Panc1 (cell line): ENCODE results near the gene SUGCT. TPM values are rescaled to one million over a fixed set of nuclear protein-coding genes. Genes with fewer than 3 reads are reported as not detected.

ENCODE experiments used
- ATAC-seq: fragments of 200-7000 bp; cut with Tn5 transposase; 2 replicates; pipeline ENCODE4 v1.9.1; 2020; ENCODE audit warnings: mild to moderate bottlenecking, moderate library complexity
- BruUV-seq: library from RNA; stranded (reverse); fragments of 400-500 nt; replicated peaks from 2 replicates; lab custom pipeline; 2021; lab: Mats Ljungman, UMichigan
- CTCF ChIA-PET: fragments of 300-600 bp; sonication (Branson Sonifier 250); formaldehyde crosslinking; loops from one replicate; lab custom pipeline; 2022; ENCODE audit warnings: antibody characterized with exemption; lab: Charles Lee
- POLR2A ChIA-PET: fragments of 300-600 bp; sonication (Branson Sonifier 250); formaldehyde crosslinking; loops from one replicate; lab custom pipeline; 2022; ENCODE audit warnings: antibody characterized with exemption; lab: Charles Lee
- DNase-seq: peaks from one replicate; pipeline ENCODE4 v3.0.0-alpha.2; 2010; ENCODE audit warnings: low read depth, low spot score
- H3K27ac ChIP-seq: 2 replicates; pipeline ENCODE4 v1.5.1; 2011; ENCODE audit warnings: mild to moderate bottlenecking, low read length, inconsistent platforms
- H3K27me3 ChIP-seq: fragments of 200-500 bp; sonication (Bioruptor generic); 2 replicates; pipeline ENCODE4 v1.6.0; 2014; ENCODE audit warnings: low read length, inconsistent platforms; ENCODE audit not compliant: control insufficient read depth, insufficient read depth
- H3K36me3 ChIP-seq: fragments of 200-500 bp; sonication (Bioruptor generic); 2 replicates; pipeline ENCODE4 v1.5.1; 2014; ENCODE audit warnings: inconsistent platforms, mild to moderate bottlenecking, low read length, moderate library complexity; ENCODE audit not compliant: control insufficient read depth, insufficient read depth
- H3K4me1 ChIP-seq: 2 replicates; pipeline ENCODE4 v1.5.1; 2011; ENCODE audit warnings: inconsistent platforms, mild to moderate bottlenecking, low read length, moderate library complexity; ENCODE audit not compliant: control insufficient read depth, insufficient read depth
- H3K4me3 ChIP-seq, 2 experiments: 2 replicates each; pipeline ENCODE4 v1.5.1; 2011 to 2012; ENCODE audit warnings: low read depth in 2 of 2, low read length in 2 of 2, mild to moderate bottlenecking in 2 of 2, inconsistent platforms in 1 of 2, moderate library complexity in 1 of 2
- H3K9me3 ChIP-seq: fragments of 200-500 bp; sonication (Bioruptor generic); 2 replicates; pipeline ENCODE4 v1.5.1; 2014; ENCODE audit warnings: low read depth, mild to moderate bottlenecking, inconsistent platforms, low read length, moderate library complexity; ENCODE audit not compliant: control insufficient read depth, insufficient read depth
- POLR2AphosphoS5 ChIP-seq: IDR thresholded peaks from 2 replicates; pipeline ENCODE4 v1.6.1; 2012; ENCODE audit warnings: mild to moderate bottlenecking, low read depth, low read length, moderate library complexity
- SIN3A ChIP-seq: IDR thresholded peaks from 2 replicates; pipeline ENCODE4 v1.6.1; 2012; ENCODE audit warnings: low read depth, mild to moderate bottlenecking, low read length, moderate library complexity, borderline replicate concordance; ENCODE audit not compliant: insufficient read depth
- TCF7L2 ChIP-seq: IDR thresholded peaks from 2 replicates; pipeline ENCODE4 v1.6.1; 2011; ENCODE audit warnings: mild to moderate bottlenecking, low read depth, low read length, inconsistent platforms
- in situ Hi-C: cut with HindIII; loops from 2 replicates; pipeline ENCODE4 v1.10.0; 2016; ENCODE audit warnings: low sequenced_read_pairs, low pct_unique_long_range_greater_than_20kb
- intact Hi-C: fragments of 100-400 bp; cut with micrococcal nuclease; formaldehyde crosslinking; loops from one replicate; pipeline ENCODE4 v1.10.0; 2022; ENCODE audit not compliant: unreplicated experiment
- total RNA-seq: library from RNA; stranded (reverse); gene quantifications from one replicate; pipeline ENCODE4 v1.2.1, GENCODE V29; 2021; ENCODE audit not compliant: unreplicated experiment
- TF ChIP-seq, protein P1 (sequence below), 2 experiments: IDR thresholded peaks; 2 replicates each; pipeline ENCODE4 v1.6.1; 2011 to 2012; ENCODE audit warnings: low read depth in 2 of 2, control low read depth in 1 of 2, low read length in 1 of 2, mild to moderate bottlenecking in 1 of 2, moderate library complexity in 1 of 2; ENCODE audit not compliant: insufficient read depth in 1 of 2
- TF ChIP-seq, protein P2 (sequence below): fragments of 450-650 bp; IDR thresholded peaks from 2 replicates; pipeline ENCODE4 v1.5.1; 2017; ENCODE audit warnings: mild to moderate bottlenecking

The SUGCT gene
- total RNA-seq, 1 experiment from 2014 or later, result 3.1 TPM

DNA sequence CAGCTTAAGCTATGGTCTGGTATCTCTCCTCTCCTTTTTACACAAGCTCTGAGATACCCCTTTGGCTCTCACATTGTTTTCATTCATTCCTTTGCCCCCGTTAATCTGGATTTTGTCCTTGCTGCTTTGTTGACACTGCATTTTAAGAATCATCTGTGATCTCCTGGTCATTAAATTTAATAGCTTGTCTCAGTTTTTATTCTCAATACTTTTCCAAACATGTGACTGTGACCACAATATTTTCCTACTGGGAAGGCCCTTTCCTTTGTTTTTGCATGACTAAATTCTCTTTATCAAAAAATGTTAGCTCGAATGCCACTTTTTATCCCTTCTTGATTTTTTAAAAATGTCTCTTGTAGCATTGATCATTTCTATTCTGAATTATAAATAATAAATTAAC is 171.2 kb downstream of the SUGCT start:
- H3K9me3 ChIP-seq, result no peaks in the 10 kb centered on the region
- no peak for DNase-seq
- ChIA-PET CTCF (no interaction called here), POLR2A (no interaction called here)
- ATAC-seq, result no peak
- no TSS peak for BruUV-seq
- no peak overlapping the region for H3K4me3 ChIP-seq
- no peak for TF ChIP-seq POLR2AphosphoS5
- TF ChIP-seq, protein P1, sequence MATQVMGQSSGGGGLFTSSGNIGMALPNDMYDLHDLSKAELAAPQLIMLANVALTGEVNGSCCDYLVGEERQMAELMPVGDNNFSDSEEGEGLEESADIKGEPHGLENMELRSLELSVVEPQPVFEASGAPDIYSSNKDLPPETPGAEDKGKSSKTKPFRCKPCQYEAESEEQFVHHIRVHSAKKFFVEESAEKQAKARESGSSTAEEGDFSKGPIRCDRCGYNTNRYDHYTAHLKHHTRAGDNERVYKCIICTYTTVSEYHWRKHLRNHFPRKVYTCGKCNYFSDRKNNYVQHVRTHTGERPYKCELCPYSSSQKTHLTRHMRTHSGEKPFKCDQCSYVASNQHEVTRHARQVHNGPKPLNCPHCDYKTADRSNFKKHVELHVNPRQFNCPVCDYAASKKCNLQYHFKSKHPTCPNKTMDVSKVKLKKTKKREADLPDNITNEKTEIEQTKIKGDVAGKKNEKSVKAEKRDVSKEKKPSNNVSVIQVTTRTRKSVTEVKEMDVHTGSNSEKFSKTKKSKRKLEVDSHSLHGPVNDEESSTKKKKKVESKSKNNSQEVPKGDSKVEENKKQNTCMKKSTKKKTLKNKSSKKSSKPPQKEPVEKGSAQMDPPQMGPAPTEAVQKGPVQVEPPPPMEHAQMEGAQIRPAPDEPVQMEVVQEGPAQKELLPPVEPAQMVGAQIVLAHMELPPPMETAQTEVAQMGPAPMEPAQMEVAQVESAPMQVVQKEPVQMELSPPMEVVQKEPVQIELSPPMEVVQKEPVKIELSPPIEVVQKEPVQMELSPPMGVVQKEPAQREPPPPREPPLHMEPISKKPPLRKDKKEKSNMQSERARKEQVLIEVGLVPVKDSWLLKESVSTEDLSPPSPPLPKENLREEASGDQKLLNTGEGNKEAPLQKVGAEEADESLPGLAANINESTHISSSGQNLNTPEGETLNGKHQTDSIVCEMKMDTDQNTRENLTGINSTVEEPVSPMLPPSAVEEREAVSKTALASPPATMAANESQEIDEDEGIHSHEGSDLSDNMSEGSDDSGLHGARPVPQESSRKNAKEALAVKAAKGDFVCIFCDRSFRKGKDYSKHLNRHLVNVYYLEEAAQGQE (IDR thresholded peaks at IDR 0.05; ENCODE audit: insufficient read depth in 1 of 2, low read depth in 2 of 2, low read length in 1 of 2), result no peak
- TF ChIP-seq TCF7L2, result no peak
- TF ChIP-seq, protein P2, sequence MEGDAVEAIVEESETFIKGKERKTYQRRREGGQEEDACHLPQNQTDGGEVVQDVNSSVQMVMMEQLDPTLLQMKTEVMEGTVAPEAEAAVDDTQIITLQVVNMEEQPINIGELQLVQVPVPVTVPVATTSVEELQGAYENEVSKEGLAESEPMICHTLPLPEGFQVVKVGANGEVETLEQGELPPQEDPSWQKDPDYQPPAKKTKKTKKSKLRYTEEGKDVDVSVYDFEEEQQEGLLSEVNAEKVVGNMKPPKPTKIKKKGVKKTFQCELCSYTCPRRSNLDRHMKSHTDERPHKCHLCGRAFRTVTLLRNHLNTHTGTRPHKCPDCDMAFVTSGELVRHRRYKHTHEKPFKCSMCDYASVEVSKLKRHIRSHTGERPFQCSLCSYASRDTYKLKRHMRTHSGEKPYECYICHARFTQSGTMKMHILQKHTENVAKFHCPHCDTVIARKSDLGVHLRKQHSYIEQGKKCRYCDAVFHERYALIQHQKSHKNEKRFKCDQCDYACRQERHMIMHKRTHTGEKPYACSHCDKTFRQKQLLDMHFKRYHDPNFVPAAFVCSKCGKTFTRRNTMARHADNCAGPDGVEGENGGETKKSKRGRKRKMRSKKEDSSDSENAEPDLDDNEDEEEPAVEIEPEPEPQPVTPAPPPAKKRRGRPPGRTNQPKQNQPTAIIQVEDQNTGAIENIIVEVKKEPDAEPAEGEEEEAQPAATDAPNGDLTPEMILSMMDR, result no peak
- no peak for TF ChIP-seq SIN3A
- no peaks in the 10 kb centered on the region for H3K27me3 ChIP-seq
- intact Hi-C loops (no loop called here), in situ Hi-C loops (no loop called here)
- H3K36me3 ChIP-seq, result no peaks in the 10 kb centered on the region
- H3K27ac ChIP-seq, result no peak overlapping the region
- no peaks in the 10 kb centered on the region for H3K4me1 ChIP-seq

DNA sequence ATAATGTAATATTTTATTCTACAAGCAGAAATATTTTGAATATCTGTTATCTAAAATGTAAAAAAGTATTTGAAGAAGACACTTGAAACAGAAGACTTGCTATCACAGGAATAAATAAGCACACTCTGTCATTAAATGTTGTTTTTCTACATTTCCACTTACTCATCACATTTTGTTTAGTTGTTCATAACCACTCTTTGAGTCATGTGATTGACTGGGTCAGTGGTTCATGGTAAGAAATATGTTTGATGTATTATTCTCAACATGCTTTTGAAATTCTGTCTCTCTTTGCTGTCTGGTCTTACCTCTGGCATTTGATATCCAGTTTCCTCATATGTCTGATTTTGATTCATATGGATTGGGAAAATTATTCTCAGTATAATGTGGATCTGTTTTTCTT is 171.8 kb downstream of the SUGCT start:
- DNase-seq, result no peak
- H3K4me1 ChIP-seq, result no peaks in the 10 kb centered on the region
- H3K27me3 ChIP-seq, result no peaks in the 10 kb centered on the region
- CTCF ChIA-PET, result no interaction called here
- H3K9me3 ChIP-seq, result no peaks in the 10 kb centered on the region
- intact Hi-C loops (no loop called here), in situ Hi-C loops (no loop called here)
- BruUV-seq, result no TSS peak
- H3K36me3 ChIP-seq, result no peaks in the 10 kb centered on the region
- no peak for TF ChIP-seq POLR2AphosphoS5
- TF ChIP-seq TCF7L2, result no peak
- TF ChIP-seq SIN3A, result no peak
- TF ChIP-seq, protein P1 (IDR thresholded peaks at IDR 0.05; ENCODE audit: insufficient read depth in 1 of 2, low read depth in 2 of 2, low read length in 1 of 2), result no peak
- TF ChIP-seq, protein P2, result no peak
- H3K27ac ChIP-seq, result no peak overlapping the region
- H3K4me3 ChIP-seq, result no peak overlapping the region
- no peak for ATAC-seq
- POLR2A ChIA-PET, result no interaction called here
